Measurements from ENCODE around the gene MOGAT2.

MOGAT2 gene

DNA sequence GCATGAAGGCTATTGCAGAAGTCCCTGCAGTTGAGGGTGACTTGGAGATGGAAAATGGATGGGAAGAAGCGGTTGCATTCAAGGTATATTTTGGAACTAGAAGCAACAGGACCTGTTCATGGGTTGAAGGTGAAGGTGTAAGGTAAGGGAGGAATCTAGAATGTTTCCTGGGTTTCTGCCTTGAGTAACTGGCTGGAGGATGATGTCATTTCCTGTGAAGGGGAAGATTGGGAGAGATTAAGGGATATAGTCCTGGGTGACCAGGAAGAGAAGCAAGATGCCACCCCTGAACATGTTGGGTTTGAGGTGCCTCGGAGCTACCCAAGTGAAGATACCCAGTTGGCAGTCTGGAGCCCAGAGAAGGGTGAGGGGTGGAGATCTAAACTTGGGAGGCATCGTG, 12.1 kb upstream of the MOGAT2 start:
- H3K9me3 Mint-ChIP-seq (ENCODE audit: low read depth) = no peaks in the 10 kb centered on the region
- H3K36me3 Mint-ChIP-seq = no peaks in the 10 kb centered on the region
- peaks cover 5% of the 10 kb centered on the region for H3K4me1 Mint-ChIP-seq (ENCODE audit: low read depth)
- no peak overlapping the region for H3K27ac Mint-ChIP-seq
- peaks cover 2% of the 10 kb centered on the region for H3K27me3 Mint-ChIP-seq
- H3K4me3 Mint-ChIP-seq = no peak overlapping the region

- peaks cover 5% of the 10 kb centered on the region for H3K4me1 Mint-ChIP-seq (ENCODE audit: low read depth)
- no peak overlapping the region for H3K4me3 Mint-ChIP-seq
- H3K27me3 Mint-ChIP-seq = peaks cover 2% of the 10 kb centered on the region
- no peaks in the 10 kb centered on the region for H3K36me3 Mint-ChIP-seq
- no peaks in the 10 kb centered on the region for H3K9me3 Mint-ChIP-seq (ENCODE audit: low read depth)
- H3K27ac Mint-ChIP-seq = no peak overlapping the region
Observed at GRCh38 chr11:75706260-75706729, 11.3 kb upstream of the MOGAT2 start.

GRCh38 chr11:75714211-75714610, 3.4 kb upstream of the MOGAT2 start:
- no peak overlapping the region for H3K4me3 Mint-ChIP-seq
- H3K9me3 Mint-ChIP-seq (ENCODE audit: low read depth) = no peaks in the 10 kb centered on the region
- H3K36me3 Mint-ChIP-seq = no peaks in the 10 kb centered on the region
- H3K27ac Mint-ChIP-seq = no peak overlapping the region
- H3K4me1 Mint-ChIP-seq (ENCODE audit: low read depth) = no peaks in the 10 kb centered on the region
- H3K27me3 Mint-ChIP-seq = peaks cover 2% of the 10 kb centered on the region

DNA sequence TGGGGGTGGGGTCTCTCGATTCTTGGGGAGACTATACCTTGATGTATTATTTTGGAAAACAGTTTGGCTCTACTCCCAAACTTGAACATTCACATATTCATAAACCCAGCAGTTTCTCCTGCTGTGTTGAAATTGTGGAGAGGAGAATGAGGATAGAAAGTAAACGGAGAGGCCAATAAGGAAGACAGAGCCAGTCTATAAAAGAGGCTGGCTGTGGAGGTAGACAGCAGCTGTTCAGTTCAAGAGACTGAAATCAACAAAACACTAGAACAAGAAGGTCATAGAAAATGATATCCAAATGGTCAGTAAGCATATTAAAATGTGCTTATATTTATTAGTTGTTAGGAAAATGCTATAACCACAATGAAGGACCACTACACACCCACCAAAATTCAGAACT, 1.9 kb upstream of the MOGAT2 start:
- Mint-ChIP-seq H3K27ac (no peak overlapping the region), H3K4me3 (no peak overlapping the region), H3K9me3 (ENCODE audit: low read depth) (no peaks in the 10 kb centered on the region)

GRCh38 chr11:75716659-75717058, 979 bp upstream of the MOGAT2 start:
- no peaks in the 10 kb centered on the region for H3K4me1 Mint-ChIP-seq (ENCODE audit: low read depth)
- no peaks in the 10 kb centered on the region for H3K9me3 Mint-ChIP-seq (ENCODE audit: low read depth)
- H3K27ac Mint-ChIP-seq = no peak overlapping the region
- H3K27me3 Mint-ChIP-seq = peaks cover 2% of the 10 kb centered on the region
- H3K36me3 Mint-ChIP-seq = no peaks in the 10 kb centered on the region
- no peak overlapping the region for H3K4me3 Mint-ChIP-seq

More for the DNA sequence above, 1.9 kb upstream of the MOGAT2 start:
- Mint-ChIP-seq H3K27me3 (peaks cover 2% of the 10 kb centered on the region), H3K36me3 (no peaks in the 10 kb centered on the region), H3K4me1 (ENCODE audit: low read depth) (no peaks in the 10 kb centered on the region)

DNA sequence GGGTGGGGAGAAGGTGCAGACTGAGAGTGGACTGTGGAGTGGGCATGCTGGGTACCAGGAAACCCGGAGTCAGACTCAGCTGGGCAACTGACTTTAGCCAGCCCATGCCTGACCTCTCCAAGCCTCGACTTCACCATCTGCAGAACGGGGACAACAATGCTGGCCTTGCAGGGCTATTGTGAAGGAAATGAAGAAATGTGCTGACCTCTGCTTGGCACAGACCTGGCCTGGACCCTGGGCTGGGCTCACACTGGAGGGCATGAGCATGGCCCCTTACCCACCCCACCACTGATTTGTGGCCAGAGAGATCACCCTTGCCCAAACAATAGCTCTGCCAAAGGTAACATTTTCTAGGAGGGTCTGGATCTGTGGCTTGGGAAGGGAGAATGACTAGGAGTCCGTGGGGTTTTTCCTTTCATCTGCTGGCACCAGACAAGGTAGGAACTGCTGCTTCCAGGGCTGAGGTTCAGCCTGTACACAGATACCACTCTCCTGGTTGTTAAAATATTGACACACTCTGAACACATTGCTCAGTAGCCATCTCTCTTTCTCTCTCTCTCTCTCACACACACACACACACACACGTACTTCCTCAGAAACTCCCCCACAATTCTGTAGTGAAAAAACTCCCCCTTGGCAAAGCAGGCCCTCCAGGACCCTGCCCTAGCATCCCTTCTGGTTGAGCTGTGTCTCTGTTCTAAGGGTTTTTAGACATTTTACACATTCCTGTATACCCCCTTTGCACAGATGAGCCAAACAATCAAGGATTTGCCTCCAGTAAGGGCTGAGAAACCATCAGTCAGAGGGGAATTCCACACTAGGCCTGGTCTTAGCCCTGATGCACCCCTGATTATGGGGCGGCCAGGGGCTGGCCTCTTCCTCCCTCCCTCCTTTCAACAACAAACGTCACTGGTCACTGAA, 1.0 kb downstream of the MOGAT2 start:
- Mint-ChIP-seq H3K4me3 (no peak overlapping the region), H3K27me3 (no peaks in the 10 kb centered on the region), H3K36me3 (no peaks in the 10 kb centered on the region), H3K27ac (no peak overlapping the region), H3K9me3 (ENCODE audit: low read depth) (no peaks in the 10 kb centered on the region), H3K4me1 (ENCODE audit: low read depth) (no peaks in the 10 kb centered on the region)

- no peak overlapping the region for H3K4me3 Mint-ChIP-seq
- no peaks in the 10 kb centered on the region for H3K27me3 Mint-ChIP-seq
- H3K4me1 Mint-ChIP-seq (ENCODE audit: low read depth) = no peaks in the 10 kb centered on the region
- no peaks in the 10 kb centered on the region for H3K9me3 Mint-ChIP-seq (ENCODE audit: low read depth)
- no peaks in the 10 kb centered on the region for H3K36me3 Mint-ChIP-seq
- no peak overlapping the region for H3K27ac Mint-ChIP-seq
Observed at GRCh38 chr11:75719340-75720239, 2.0 kb downstream of the MOGAT2 start.

- Mint-ChIP-seq H3K36me3 (no peaks in the 10 kb centered on the region), H3K4me1 (ENCODE audit: low read depth) (no peaks in the 10 kb centered on the region), H3K9me3 (ENCODE audit: low read depth) (no peaks in the 10 kb centered on the region), H3K4me3 (no peak overlapping the region), H3K27ac (no peak overlapping the region), H3K27me3 (no peaks in the 10 kb centered on the region)
Observed at GRCh38 chr11:75720639-75721038, 3.0 kb downstream of the MOGAT2 start.

DNA sequence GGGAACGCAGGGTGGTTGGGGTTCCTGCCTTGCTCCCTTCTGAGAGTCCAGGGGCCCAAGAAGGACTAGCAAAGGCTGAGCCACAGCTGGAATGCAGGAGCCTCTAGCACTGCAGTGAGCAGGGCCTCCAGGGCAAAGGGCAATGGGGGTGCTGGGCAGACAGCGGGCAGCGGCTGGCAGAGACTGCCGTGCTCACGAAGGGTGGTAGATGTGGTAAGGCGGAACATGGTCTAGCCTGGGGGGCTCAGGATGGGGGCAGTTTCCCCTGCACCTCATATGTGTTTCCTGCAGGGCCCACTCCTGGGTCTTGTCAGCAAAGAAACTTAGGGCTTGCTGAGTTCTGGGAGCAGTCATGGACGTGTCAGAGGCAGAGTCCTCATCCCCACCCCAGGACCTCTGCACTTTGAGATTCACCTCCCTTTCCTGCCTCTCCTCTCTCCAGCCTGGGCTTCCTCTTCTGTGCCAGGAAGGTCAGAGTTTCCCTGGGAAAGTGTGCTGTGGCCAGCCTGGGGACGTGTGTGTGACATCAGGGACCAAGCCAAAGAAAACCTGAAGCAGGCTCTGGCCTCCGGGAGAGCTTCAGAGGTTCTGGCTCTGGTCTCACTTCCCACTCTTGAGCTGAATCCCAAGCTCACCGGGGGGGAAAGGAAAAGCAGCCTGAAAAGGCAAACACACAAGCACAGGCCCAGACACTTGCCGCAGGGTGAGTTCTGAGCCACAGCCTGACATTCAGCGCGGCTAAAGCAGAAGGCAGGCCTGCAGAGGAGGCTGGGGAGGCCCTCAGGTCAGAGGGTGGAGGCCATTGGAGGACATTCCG, 4.4 kb downstream of the MOGAT2 start:
- Mint-ChIP-seq H3K36me3 (no peaks in the 10 kb centered on the region), H3K9me3 (ENCODE audit: low read depth) (no peaks in the 10 kb centered on the region), H3K4me3 (no peak overlapping the region), H3K4me1 (ENCODE audit: low read depth) (no peaks in the 10 kb centered on the region), H3K27me3 (no peaks in the 10 kb centered on the region), H3K27ac (no peak overlapping the region)

GRCh38 chr11:75722669-75723042, 5.0 kb downstream of the MOGAT2 start:
- no peaks in the 10 kb centered on the region for H3K9me3 Mint-ChIP-seq (ENCODE audit: low read depth)
- H3K36me3 Mint-ChIP-seq = no peaks in the 10 kb centered on the region
- no peaks in the 10 kb centered on the region for H3K27me3 Mint-ChIP-seq
- no peak overlapping the region for H3K4me3 Mint-ChIP-seq
- H3K27ac Mint-ChIP-seq = no peak overlapping the region
- H3K4me1 Mint-ChIP-seq (ENCODE audit: low read depth) = no peaks in the 10 kb centered on the region

- H3K27me3 Mint-ChIP-seq = no peaks in the 10 kb centered on the region
- no peaks in the 10 kb centered on the region for H3K9me3 Mint-ChIP-seq (ENCODE audit: low read depth)
- no peaks in the 10 kb centered on the region for H3K36me3 Mint-ChIP-seq
- no peak overlapping the region for H3K27ac Mint-ChIP-seq
- no peak overlapping the region for H3K4me3 Mint-ChIP-seq
- no peaks in the 10 kb centered on the region for H3K4me1 Mint-ChIP-seq (ENCODE audit: low read depth)
Observed at GRCh38 chr11:75725547-75726320, 8.1 kb downstream of the MOGAT2 start.

- Mint-ChIP-seq H3K9me3 (ENCODE audit: low read depth) (no peaks in the 10 kb centered on the region), H3K4me1 (ENCODE audit: low read depth) (no peaks in the 10 kb centered on the region), H3K27me3 (peaks cover 2% of the 10 kb centered on the region), H3K36me3 (no peaks in the 10 kb centered on the region), H3K27ac (no peak overlapping the region), H3K4me3 (no peak overlapping the region)
Observed at GRCh38 chr11:75728992-75729391, 11.4 kb downstream of the MOGAT2 start.

DNA sequence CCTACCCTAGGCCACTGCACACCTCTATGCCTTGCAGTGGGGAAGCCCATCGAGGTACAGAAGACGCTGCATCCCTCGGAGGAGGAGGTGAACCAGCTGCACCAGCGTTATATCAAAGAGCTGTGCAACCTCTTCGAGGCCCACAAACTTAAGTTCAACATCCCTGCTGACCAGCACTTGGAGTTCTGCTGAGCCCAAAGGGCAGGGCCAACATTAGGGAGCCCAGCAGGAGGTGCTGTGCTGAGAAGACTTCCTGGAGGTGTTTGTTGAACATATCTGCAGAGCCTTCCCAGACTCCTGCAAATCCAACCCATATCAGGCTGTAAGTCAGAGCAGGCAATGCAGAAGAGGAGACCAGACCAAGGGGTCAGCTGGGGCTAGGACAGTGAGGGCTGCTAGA, 13.5 kb downstream of the MOGAT2 start:
- Mint-ChIP-seq H3K4me1 (ENCODE audit: low read depth) (no peaks in the 10 kb centered on the region), H3K27me3 (peaks cover 2% of the 10 kb centered on the region), H3K27ac (no peak overlapping the region), H3K4me3 (no peak overlapping the region), H3K36me3 (no peaks in the 10 kb centered on the region), H3K9me3 (ENCODE audit: low read depth) (no peaks in the 10 kb centered on the region)

GRCh38 chr11:75733071-75733430, 15.4 kb downstream of the MOGAT2 start:
- Mint-ChIP-seq H3K9me3 (ENCODE audit: low read depth) (no peaks in the 10 kb centered on the region), H3K36me3 (no peaks in the 10 kb centered on the region), H3K27ac (no peak overlapping the region), H3K27me3 (peaks cover 5% of the 10 kb centered on the region), H3K4me3 (no peak overlapping the region), H3K4me1 (ENCODE audit: low read depth) (no peaks in the 10 kb centered on the region)

All from activated naive CD8-positive, alpha-beta T cell (primary cell).